ENCODE results near the gene PHF19. TPM values are rescaled to one million over a fixed set of nuclear protein-coding genes. Genes with fewer than 3 reads are reported as not detected.

PHF19 gene
- total and polyA plus RNA-seq, 5 experiments from 2014 or later, result 6.3 to 144 (median 11.8) TPM

DNA sequence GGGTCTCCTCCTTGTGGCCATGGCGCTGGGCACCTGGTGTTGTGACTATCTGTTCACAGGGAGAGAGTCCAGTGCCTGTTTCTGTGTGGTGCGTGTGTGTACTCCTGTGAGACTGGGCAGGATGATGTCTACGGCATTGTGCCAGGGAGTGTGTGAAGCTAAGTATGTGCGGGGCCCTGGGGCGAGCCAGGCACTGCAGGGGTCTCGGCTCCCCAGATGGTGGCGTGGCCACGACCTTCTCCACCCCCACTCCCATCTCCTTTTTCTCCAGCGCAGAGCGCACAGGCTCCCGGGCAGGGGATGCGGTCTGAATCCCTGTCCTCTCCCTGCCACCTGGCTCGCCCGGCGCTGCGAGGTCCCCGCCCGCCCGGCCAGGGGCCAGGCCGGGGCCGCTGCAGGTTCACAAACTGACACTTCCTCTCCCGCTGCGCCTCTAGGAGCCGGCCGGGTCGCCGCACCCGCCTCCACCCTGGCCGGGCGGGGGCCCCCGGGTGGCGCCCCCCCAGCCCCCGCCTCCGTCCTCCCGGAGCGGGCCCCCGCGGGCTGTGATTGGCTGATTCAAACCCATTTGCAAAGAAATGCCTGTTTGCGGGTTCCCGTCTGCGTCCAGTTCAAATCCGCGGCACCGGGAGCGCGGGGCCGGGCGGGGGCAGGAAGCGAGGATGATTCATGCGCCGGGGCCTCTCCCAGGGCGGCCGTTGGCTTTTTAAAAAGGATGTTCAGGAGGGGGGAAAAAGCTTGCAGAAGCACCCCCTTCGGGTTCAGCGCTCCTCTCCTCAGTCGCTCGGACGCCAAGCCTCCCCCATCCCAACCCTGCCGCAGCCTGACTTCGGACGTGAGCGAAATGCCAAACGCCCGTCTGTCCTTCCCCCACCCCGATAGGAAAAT lies 790 bp downstream of the PHF19 start:
- DNase-seq, result peak; percentile 43 to 86 (median 64)
- H3K36me3 Mint-ChIP-seq, result peaks cover 0 to 29% (median 0%) of the 10 kb centered on the region in 3 donors
- H3K27me3 Mint-ChIP-seq, result no peaks in the 10 kb centered on the region
- POLR2A ChIA-PET, result interaction anchor here (1.8 to 18.9 kb wide), 8 partner anchors 8 to 83 kb away, joined by 5 to 580 read pairs (median 14); partner anchors contain the start of genes FBXW2 and TRAF1
- peak; percentile 43 to 44 for ATAC-seq
- peaks cover 34 to 76% (median 66%) of the 10 kb centered on the region in 4 donors for H3K4me1 Mint-ChIP-seq
- H3K4me3 Mint-ChIP-seq, result peak overlapping the region; percentile 75 to 91 (median 82)
- peak overlapping the region; percentile 88 to 96 (median 93) for H3K27ac Mint-ChIP-seq
- no peaks in the 10 kb centered on the region for H3K9me3 Mint-ChIP-seq

- ATAC-seq (peak; percentile 1 to 2), DNase-seq (peak in 1 of 10 donors; percentile 37)
- Mint-ChIP-seq H3K36me3 (peaks cover 0 to 34% (median 0%) of the 10 kb centered on the region in 3 donors), H3K4me3 (peak overlapping the region; percentile 43 to 91 (median 76)), H3K4me1 (peaks cover 34 to 76% (median 60%) of the 10 kb centered on the region in 4 donors), H3K27me3 (no peaks in the 10 kb centered on the region), H3K9me3 (no peaks in the 10 kb centered on the region), H3K27ac (peak overlapping the region; percentile 83 to 96 (median 93))
- POLR2A ChIA-PET, result interaction anchor here (1.9 to 18.9 kb wide), 5 partner anchors 8 to 82 kb away, joined by 5 to 580 read pairs (median 102); partner anchors contain the start of genes FBXW2 and TRAF1
Measured at GRCh38 chr9:120875643-120875953, 1.4 kb downstream of the PHF19 start.

DNA sequence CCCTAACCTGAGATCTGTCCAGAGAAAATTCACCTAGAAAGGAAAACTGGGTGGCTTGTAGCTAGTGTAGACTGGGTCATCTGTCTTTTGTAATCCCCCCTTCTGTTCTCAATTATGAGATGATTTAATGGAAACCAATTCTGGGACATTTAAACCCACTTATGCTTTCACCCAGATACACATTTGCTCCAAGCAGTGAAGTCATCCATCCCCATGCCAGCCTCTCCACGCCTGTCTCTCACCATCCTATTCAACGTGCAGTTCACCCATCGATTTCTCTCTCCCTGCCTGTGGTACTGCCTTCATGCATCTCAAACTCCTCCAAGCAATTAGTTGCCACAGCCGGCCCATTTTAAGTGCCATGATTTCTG lies 1.8 kb downstream of the PHF19 start:
- ATAC-seq (no peak), DNase-seq (peak in 1 of 10 donors; percentile 27)
- Mint-ChIP-seq H3K27me3 (no peaks in the 10 kb centered on the region), H3K27ac (peak overlapping the region; percentile 83 to 96 (median 93)), H3K4me3 (peak overlapping the region; percentile 54 to 91 (median 76)), H3K4me1 (peaks cover 34 to 75% (median 57%) of the 10 kb centered on the region in 4 donors), H3K9me3 (no peaks in the 10 kb centered on the region), H3K36me3 (peaks cover 0 to 34% (median 0%) of the 10 kb centered on the region in 3 donors)
- POLR2A ChIA-PET, result interaction anchor here (1.9 to 18.9 kb wide), 5 partner anchors 7 to 82 kb away, joined by 5 to 580 read pairs (median 102); partner anchors contain the start of genes FBXW2 and TRAF1

- no peaks in the 10 kb centered on the region for H3K27me3 Mint-ChIP-seq
- H3K4me1 Mint-ChIP-seq, result peaks cover 30 to 75% (median 53%) of the 10 kb centered on the region in 4 donors
- H3K27ac Mint-ChIP-seq, result peak overlapping the region; percentile 83 to 95 (median 90)
- no peaks in the 10 kb centered on the region for H3K9me3 Mint-ChIP-seq
- ATAC-seq (no peak), DNase-seq (no peak)
- POLR2A ChIA-PET, result interaction anchor here (1.8 to 18.9 kb wide), 5 partner anchors 7 to 55 kb away, joined by 5 to 580 read pairs (median 102); partner anchors contain the start of gene TRAF1
- peaks cover 0 to 34% (median 0%) of the 10 kb centered on the region in 3 donors for H3K36me3 Mint-ChIP-seq
- H3K4me3 Mint-ChIP-seq, result peak overlapping the region in 4 of 10 donors; percentile 2 to 91 (median 18)
Measured at GRCh38 chr9:120874226-120875194, 2.5 kb downstream of the PHF19 start.

DNA sequence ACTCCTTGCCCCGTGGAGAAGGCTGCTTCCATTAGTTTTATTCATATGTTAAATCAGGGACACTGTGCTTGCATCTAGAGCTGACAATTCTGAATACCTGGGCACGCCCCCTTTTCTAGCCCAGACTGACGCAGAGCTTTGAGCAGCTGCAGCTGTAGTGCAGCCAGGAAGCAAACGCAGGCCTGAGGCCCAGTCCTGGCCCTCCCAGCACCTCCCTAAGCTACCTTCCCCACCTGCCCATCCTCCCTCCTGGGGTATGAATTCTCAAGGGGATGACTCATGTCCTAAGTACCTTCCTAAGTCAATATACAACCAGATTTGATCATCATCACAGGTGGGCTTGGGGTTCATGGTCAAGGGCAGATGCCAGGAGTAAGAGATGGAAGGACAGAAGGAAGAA lies 3.5 kb downstream of the PHF19 start:
- Mint-ChIP-seq H3K27me3 (no peaks in the 10 kb centered on the region), H3K4me3 (no peak overlapping the region), H3K4me1 (peaks cover 25 to 71% (median 48%) of the 10 kb centered on the region in 4 donors), H3K9me3 (no peaks in the 10 kb centered on the region), H3K27ac (peak overlapping the region; percentile 2 to 95 (median 89)), H3K36me3 (peaks cover 0 to 34% (median 0%) of the 10 kb centered on the region in 3 donors)
- no peak for ATAC-seq
- POLR2A ChIA-PET, result interaction anchor here (0.7 to 18.9 kb wide), 7 partner anchors 18 to 357 kb away, joined by 3 to 580 read pairs (median 8); partner anchors contain the start of genes FBXW2 and TRAF1
- DNase-seq, result no peak

GRCh38 chr9:120872791-120873502 lies 4.0 kb downstream of the PHF19 start:
- Mint-ChIP-seq H3K27me3 (no peaks in the 10 kb centered on the region), H3K36me3 (peaks cover 0 to 35% (median 3%) of the 10 kb centered on the region in 3 donors), H3K27ac (peak overlapping the region; percentile 48 to 95 (median 90)), H3K9me3 (no peaks in the 10 kb centered on the region), H3K4me3 (no peak overlapping the region), H3K4me1 (peaks cover 24 to 71% (median 48%) of the 10 kb centered on the region in 4 donors)
- no peak for DNase-seq
- no peak for ATAC-seq
- POLR2A ChIA-PET, result interaction anchor here (0.7 to 18.9 kb wide), 9 partner anchors 10 to 358 kb away, joined by 3 to 580 read pairs (median 5); partner anchors contain the start of genes FBXW2 and TRAF1

- peaks cover 12 to 56% (median 35%) of the 10 kb centered on the region in 4 donors for H3K4me1 Mint-ChIP-seq
- no peaks in the 10 kb centered on the region for H3K27me3 Mint-ChIP-seq
- H3K27ac Mint-ChIP-seq, result peak overlapping the region in 7 of 10 donors; percentile 76 to 99 (median 93)
- no peaks in the 10 kb centered on the region for H3K9me3 Mint-ChIP-seq
- H3K36me3 Mint-ChIP-seq, result peaks cover 0 to 49% (median 3%) of the 10 kb centered on the region in 3 donors
- no peak for ATAC-seq
- no peak for DNase-seq
- peak overlapping the region in 3 of 10 donors; percentile 27 to 41 (median 37) for H3K4me3 Mint-ChIP-seq
- POLR2A ChIA-PET, result interaction anchor here (0.7 to 18.9 kb wide), 13 partner anchors 9 to 77 kb away, joined by 3 to 580 read pairs (median 12); partner anchors contain the start of genes FBXW2, PSMD5 and TRAF1
Measured at GRCh38 chr9:120870206-120870605, 6.8 kb downstream of the PHF19 start.

DNA sequence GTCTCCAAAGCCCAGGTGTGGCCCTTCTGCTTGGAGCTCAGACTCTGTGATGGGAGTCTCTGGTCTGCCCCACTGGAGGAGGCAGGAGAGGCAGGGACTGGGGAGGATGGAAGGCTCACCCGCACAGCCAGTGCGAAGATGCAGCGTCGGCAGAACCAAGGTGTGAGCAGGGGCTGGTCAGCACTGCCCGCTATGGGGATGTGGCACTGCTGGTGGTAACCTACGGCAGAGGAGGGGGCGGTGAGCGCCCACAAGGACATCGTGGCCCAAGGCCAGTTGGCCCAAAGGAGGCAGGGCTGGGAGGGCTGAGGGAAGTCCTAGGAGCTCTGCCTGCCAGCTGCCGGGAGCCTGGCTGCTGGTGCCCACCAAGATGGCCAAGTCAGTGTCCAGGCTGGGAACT lies 7.3 kb downstream of the PHF19 start:
- no peak for ATAC-seq
- Mint-ChIP-seq H3K4me3 (peak overlapping the region in 3 of 10 donors; percentile 18 to 92 (median 92)), H3K4me1 (peaks cover 11 to 52% (median 34%) of the 10 kb centered on the region in 4 donors), H3K27me3 (no peaks in the 10 kb centered on the region), H3K27ac (peak overlapping the region in 9 of 10 donors; percentile 90 to 99 (median 95)), H3K9me3 (no peaks in the 10 kb centered on the region), H3K36me3 (peaks cover 0 to 50% (median 3%) of the 10 kb centered on the region in 3 donors)
- POLR2A ChIA-PET, result interaction anchor here (0.9 to 18.9 kb wide), 17 partner anchors 7 to 190 kb away, joined by 3 to 580 read pairs (median 12); partner anchors contain the start of genes FBXW2, PHF19, PSMD5 and TRAF1
- DNase-seq, result no peak

DNA sequence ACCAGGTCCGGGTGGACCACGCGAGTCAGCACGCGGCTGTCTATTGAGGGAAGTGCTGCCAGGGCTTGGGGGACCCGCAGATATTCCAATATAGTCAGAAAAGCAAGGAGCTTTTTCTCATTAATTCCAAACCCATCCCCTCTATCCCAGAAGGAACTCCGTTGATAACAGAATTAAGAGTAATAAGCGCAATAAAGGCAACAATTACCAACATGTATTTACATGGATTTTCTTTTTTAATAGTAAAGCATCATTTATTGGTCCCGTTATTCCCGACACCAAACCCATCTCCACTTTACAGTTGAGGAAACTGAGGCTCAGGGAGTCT lies 7.7 kb downstream of the PHF19 start:
- POLR2A ChIA-PET, result interaction anchor here (0.9 to 18.9 kb wide), 18 partner anchors 7 to 190 kb away, joined by 3 to 580 read pairs (median 10); partner anchors contain the start of genes FBXW2, PHF19, PSMD5 and TRAF1
- Mint-ChIP-seq H3K4me1 (peaks cover 11 to 48% (median 31%) of the 10 kb centered on the region in 4 donors), H3K27me3 (no peaks in the 10 kb centered on the region), H3K36me3 (peaks cover 0 to 52% (median 3%) of the 10 kb centered on the region in 3 donors), H3K27ac (peak overlapping the region; percentile 90 to 99 (median 96)), H3K9me3 (no peaks in the 10 kb centered on the region), H3K4me3 (peak overlapping the region; percentile 80 to 98 (median 94))
- ATAC-seq, result no peak
- DNase-seq, result no peak

DNA sequence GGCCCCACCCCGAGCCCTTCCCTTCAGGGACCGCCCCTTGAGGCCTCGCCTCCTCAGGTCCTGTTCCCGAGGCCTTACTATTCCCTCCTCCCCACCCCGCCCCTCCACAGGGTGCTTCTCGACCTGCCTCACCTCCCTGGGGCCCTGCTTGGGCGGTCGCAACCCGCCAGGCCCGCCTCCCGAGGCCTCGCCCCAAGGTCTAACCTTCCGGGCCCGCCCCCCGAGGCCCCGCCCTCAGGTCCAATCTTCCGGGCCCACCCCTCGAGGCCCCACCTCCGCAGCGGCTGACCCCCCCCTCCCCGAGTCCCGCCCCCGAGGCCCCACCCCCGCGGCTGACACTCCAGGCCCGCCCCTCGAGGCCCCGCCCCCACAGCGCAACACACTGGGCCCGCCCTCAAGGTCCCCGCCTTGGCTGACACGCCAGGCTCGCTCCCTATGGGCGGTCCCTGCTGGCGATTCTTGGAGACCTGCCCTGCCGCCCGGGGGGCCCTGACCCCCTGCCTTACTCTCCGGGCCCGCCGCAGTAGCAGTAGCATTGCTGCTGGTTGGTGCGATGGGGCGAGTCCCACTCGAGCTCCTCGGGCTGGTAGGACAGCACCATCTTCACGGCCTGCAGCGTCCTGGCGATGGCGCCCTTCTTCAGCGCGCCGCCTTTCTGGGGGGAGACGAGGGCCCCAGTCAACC lies 8.2 kb downstream of the PHF19 start:
- H3K9me3 Mint-ChIP-seq, result no peaks in the 10 kb centered on the region
- no peaks in the 10 kb centered on the region for H3K27me3 Mint-ChIP-seq
- DNase-seq (peak; percentile 93 to 100 (median 96)), ATAC-seq (peak; percentile 85)
- POLR2A ChIA-PET, result interaction anchor here (0.9 to 18.9 kb wide), 18 partner anchors 8 to 191 kb away, joined by 3 to 580 read pairs (median 10); partner anchors contain the start of genes FBXW2, PHF19, PSMD5 and TRAF1
- H3K4me1 Mint-ChIP-seq, result peaks cover 11 to 43% (median 27%) of the 10 kb centered on the region in 4 donors
- peaks cover 0 to 55% (median 8%) of the 10 kb centered on the region in 3 donors for H3K36me3 Mint-ChIP-seq
- peak overlapping the region; percentile 80 to 98 (median 94) for H3K4me3 Mint-ChIP-seq
- H3K27ac Mint-ChIP-seq, result peak overlapping the region; percentile 92 to 99 (median 96)
